Endothelial cell of umbilical vein (primary cell): ENCODE results near the gene RWDD4.

ENCODE experiments used
- MYC ChIP-seq: IDR thresholded peaks from one replicate; pipeline ENCODE4 v1.6.1; 2011; ENCODE audit warnings: mild to moderate bottlenecking, low read depth, low read length
- POLR2A ChIP-seq: IDR thresholded peaks from 2 replicates; pipeline ENCODE4 v1.6.1; 2012; ENCODE audit warnings: low read depth, mild to moderate bottlenecking, control low read depth, low read length
- TF ChIP-seq, protein P1 (sequence below), 2 donors: IDR thresholded peaks; 1 replicate in 1 of 2; 2 replicates in 1 of 2; pipeline ENCODE4 v1.5.1; 2011; ENCODE audit warnings: low read length in 2 of 2, mild to moderate bottlenecking in 2 of 2, moderate library complexity in 2 of 2, control low read depth in 1 of 2, inconsistent platforms in 1 of 2, low read depth in 1 of 2; ENCODE audit not compliant: insufficient read depth in 1 of 2; ENCODE audit errors: extremely low read depth in 1 of 2
- TF ChIP-seq, protein P2 (sequence below): IDR thresholded peaks from 2 replicates; pipeline ENCODE4 v1.6.1; 2011; ENCODE audit not compliant: insufficient read depth, insufficient read length

GRCh38 chr4:183632689-183633088 is 26.3 kb downstream of the RWDD4 start:
- TF ChIP-seq, protein P1, sequence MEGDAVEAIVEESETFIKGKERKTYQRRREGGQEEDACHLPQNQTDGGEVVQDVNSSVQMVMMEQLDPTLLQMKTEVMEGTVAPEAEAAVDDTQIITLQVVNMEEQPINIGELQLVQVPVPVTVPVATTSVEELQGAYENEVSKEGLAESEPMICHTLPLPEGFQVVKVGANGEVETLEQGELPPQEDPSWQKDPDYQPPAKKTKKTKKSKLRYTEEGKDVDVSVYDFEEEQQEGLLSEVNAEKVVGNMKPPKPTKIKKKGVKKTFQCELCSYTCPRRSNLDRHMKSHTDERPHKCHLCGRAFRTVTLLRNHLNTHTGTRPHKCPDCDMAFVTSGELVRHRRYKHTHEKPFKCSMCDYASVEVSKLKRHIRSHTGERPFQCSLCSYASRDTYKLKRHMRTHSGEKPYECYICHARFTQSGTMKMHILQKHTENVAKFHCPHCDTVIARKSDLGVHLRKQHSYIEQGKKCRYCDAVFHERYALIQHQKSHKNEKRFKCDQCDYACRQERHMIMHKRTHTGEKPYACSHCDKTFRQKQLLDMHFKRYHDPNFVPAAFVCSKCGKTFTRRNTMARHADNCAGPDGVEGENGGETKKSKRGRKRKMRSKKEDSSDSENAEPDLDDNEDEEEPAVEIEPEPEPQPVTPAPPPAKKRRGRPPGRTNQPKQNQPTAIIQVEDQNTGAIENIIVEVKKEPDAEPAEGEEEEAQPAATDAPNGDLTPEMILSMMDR (IDR thresholded peaks at IDR 0.05; ENCODE audit: extremely low read depth in 1 of 2, insufficient read depth in 1 of 2, low read depth in 1 of 2, low read length in 2 of 2), result no peak
- TF ChIP-seq MYC, result no peak
- TF ChIP-seq, protein P2, sequence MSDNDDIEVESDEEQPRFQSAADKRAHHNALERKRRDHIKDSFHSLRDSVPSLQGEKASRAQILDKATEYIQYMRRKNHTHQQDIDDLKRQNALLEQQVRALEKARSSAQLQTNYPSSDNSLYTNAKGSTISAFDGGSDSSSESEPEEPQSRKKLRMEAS, result no peak
- no peak for TF ChIP-seq POLR2A
